ENCODE measurements around the gene PPIP5K2. TPM values are rescaled to one million over a fixed set of nuclear protein-coding genes. Genes with fewer than 3 reads are reported as not detected.

The PPIP5K2 gene
- total RNA-seq, 2 experiments from 2014 or later = 53.7 to 66.6 TPM

GRCh38 chr5:103243665-103244064 is 123.6 kb downstream of the PPIP5K2 start:
- Mint-ChIP-seq H3K9me3 (no peaks in the 10 kb centered on the region), H3K27me3 (peaks cover 64% of the 10 kb centered on the region), H3K4me3 (no peak overlapping the region), H3K36me3 (ENCODE audit: low read depth) (no peaks in the 10 kb centered on the region), H3K27ac (no peak overlapping the region), H3K4me1 (peaks cover 4% of the 10 kb centered on the region)
- ChIA-PET CTCF (interaction anchor here (1.7 kb wide), 1 partner anchor 19 kb away, joined by 4 read pairs; no protein-coding TSS in a partner anchor), POLR2A (no interaction called here)
- DNase-seq = no peak

DNA sequence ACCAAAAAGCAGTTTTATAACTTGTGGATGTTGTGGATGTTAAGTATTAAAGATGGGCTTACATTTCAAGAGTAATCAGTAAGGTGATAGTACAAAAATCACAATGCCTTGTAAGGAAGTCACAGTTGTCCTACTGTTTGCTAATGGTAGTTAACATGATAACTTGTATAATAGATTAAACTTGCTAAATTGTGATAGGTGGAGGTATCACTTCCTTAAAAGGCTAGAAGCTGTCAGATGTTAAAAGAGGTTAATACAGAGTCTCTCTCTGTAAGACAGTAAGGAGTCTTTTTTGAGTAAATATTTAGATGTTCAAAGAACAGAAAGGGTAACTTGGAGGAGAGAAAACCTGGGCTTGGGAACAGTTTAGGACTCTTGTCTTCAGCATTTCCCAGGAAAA is 124.3 kb downstream of the PPIP5K2 start:
- H3K36me3 Mint-ChIP-seq (ENCODE audit: low read depth) = no peaks in the 10 kb centered on the region
- no peak overlapping the region for H3K27ac Mint-ChIP-seq
- no peaks in the 10 kb centered on the region for H3K9me3 Mint-ChIP-seq
- ChIA-PET POLR2A (no interaction called here), CTCF (interaction anchor here (1.7 kb wide), 1 partner anchor 20 kb away, joined by 4 read pairs; no protein-coding TSS in a partner anchor)
- peaks cover 65% of the 10 kb centered on the region for H3K27me3 Mint-ChIP-seq
- peaks cover 4% of the 10 kb centered on the region for H3K4me1 Mint-ChIP-seq
- no peak overlapping the region for H3K4me3 Mint-ChIP-seq
- no peak for DNase-seq

- H3K27me3 Mint-ChIP-seq = peaks cover 60% of the 10 kb centered on the region
Observed at GRCh38 chr5:103245761-103246160, 125.7 kb downstream of the PPIP5K2 start.

GRCh38 chr5:103247118-103247517 is 127.0 kb downstream of the PPIP5K2 start:
- ChIA-PET CTCF (interaction anchor here (1.4 kb wide), 1 partner anchor 22 kb away, joined by 6 read pairs; no protein-coding TSS in a partner anchor), POLR2A (no interaction called here)
- H3K4me1 Mint-ChIP-seq = peaks cover 4% of the 10 kb centered on the region
- DNase-seq = no peak
- no peak overlapping the region for H3K27ac Mint-ChIP-seq
- H3K4me3 Mint-ChIP-seq = no peak overlapping the region
- H3K9me3 Mint-ChIP-seq = no peaks in the 10 kb centered on the region
- no peaks in the 10 kb centered on the region for H3K36me3 Mint-ChIP-seq (ENCODE audit: low read depth)
- peaks cover 66% of the 10 kb centered on the region for H3K27me3 Mint-ChIP-seq

More at GRCh38 chr5:103245761-103246160, 125.7 kb downstream of the PPIP5K2 start:
- Mint-ChIP-seq H3K4me1 (peaks cover 4% of the 10 kb centered on the region), H3K9me3 (no peaks in the 10 kb centered on the region), H3K4me3 (no peak overlapping the region), H3K36me3 (ENCODE audit: low read depth) (no peaks in the 10 kb centered on the region), H3K27ac (no peak overlapping the region)
- DNase-seq = no peak
- CTCF ChIA-PET = no interaction called here
- POLR2A ChIA-PET = no interaction called here

- no peak for DNase-seq
- Mint-ChIP-seq H3K27ac (no peak overlapping the region), H3K9me3 (no peaks in the 10 kb centered on the region), H3K4me3 (no peak overlapping the region), H3K36me3 (ENCODE audit: low read depth) (no peaks in the 10 kb centered on the region), H3K27me3 (peaks cover 58% of the 10 kb centered on the region), H3K4me1 (peaks cover 4% of the 10 kb centered on the region)
- CTCF ChIA-PET = no interaction called here
- POLR2A ChIA-PET = no interaction called here
Observed at GRCh38 chr5:103249068-103249467, 129.0 kb downstream of the PPIP5K2 start.

DNA sequence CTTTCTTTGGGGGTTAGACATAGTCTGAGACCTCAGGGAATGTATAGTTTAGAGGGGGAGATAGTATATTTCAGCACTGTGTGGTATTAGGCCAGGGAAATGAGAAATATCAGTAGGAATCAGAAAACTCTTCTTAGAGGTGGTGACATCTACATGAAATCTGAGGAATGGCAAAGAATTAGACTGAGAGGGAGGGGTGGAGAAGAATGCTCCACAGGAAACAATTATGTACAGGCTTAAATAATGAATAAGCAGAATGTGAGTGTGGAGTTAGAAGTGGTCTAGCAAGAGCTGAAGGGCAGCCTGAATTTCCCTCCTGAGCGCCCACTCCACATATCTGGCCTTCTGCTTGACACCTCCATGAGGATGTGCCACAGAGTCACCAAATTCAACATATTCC is 134.8 kb downstream of the PPIP5K2 start:
- Mint-ChIP-seq H3K27ac (no peak overlapping the region), H3K4me3 (no peak overlapping the region), H3K36me3 (ENCODE audit: low read depth) (no peaks in the 10 kb centered on the region), H3K27me3 (peaks cover 18% of the 10 kb centered on the region), H3K9me3 (no peaks in the 10 kb centered on the region), H3K4me1 (peaks cover 7% of the 10 kb centered on the region)
- CTCF ChIA-PET = no interaction called here
- no peak for DNase-seq
- POLR2A ChIA-PET = no interaction called here

DNA sequence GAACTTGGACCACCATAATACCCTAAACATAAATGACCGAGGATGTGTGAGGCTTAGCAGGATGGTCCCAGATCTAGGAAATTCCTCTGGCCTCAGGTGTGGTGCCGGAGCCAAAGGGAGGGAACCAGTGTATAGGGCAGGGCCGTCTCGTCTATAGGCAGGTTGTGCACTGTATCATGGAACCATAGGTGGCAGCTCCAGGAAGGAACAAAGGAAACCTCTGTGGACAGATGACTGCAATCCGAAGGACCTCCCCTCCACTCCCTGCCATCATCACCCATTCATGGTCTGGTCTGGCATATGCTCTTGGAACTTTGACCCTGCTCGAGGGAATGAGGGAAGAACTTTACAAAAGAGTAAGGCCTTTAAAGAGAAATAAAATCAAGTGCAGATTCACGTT is 135.6 kb downstream of the PPIP5K2 start:
- POLR2A ChIA-PET = no interaction called here
- Mint-ChIP-seq H3K27ac (no peak overlapping the region), H3K4me1 (peaks cover 12% of the 10 kb centered on the region), H3K27me3 (peaks cover 20% of the 10 kb centered on the region), H3K4me3 (no peak overlapping the region), H3K9me3 (no peaks in the 10 kb centered on the region), H3K36me3 (ENCODE audit: low read depth) (no peaks in the 10 kb centered on the region)
- CTCF ChIA-PET = interaction anchor here (1.5 kb wide), 1 partner anchor 23 kb away, joined by 5 read pairs; no protein-coding TSS in a partner anchor
- DNase-seq = no peak

- no peak for DNase-seq
- Mint-ChIP-seq H3K4me3 (no peak overlapping the region), H3K36me3 (ENCODE audit: low read depth) (peaks cover 2% of the 10 kb centered on the region), H3K27ac (no peak overlapping the region), H3K4me1 (peaks cover 17% of the 10 kb centered on the region), H3K27me3 (peaks cover 15% of the 10 kb centered on the region), H3K9me3 (no peaks in the 10 kb centered on the region)
- CTCF ChIA-PET = interaction anchor here (0.9 to 1.5 kb wide), 2 partner anchors 16 to 23 kb away, joined by 3 to 5 read pairs; no protein-coding TSS in a partner anchor
- POLR2A ChIA-PET = no interaction called here
Observed at GRCh38 chr5:103256178-103256577, 136.1 kb downstream of the PPIP5K2 start.

GRCh38 chr5:103258368-103258956 is 138.4 kb downstream of the PPIP5K2 start, which contains the start of gene MACIR:
TSS of gene MACIR (plus strand) at chr5:103258763. CDS start at chr5:103275920, 17,157 bp downstream.
- ChIA-PET POLR2A (interaction anchor here (0.6 to 2.8 kb wide), 12 partner anchors 8 to 502 kb away, joined by 3 to 33 read pairs (median 4); partner anchors contain the start of genes GIN1 and PPIP5K2), CTCF (interaction anchor here (0.7 to 2.7 kb wide), 9 partner anchors 10 to 222 kb away, joined by 3 to 19 read pairs (median 4); partner anchors contain the start of genes GIN1 and PPIP5K2)
- Mint-ChIP-seq H3K27me3 (peaks cover 9% of the 10 kb centered on the region), H3K4me3 (peak within 1 kb of the TSS; percentile 75), H3K36me3 (ENCODE audit: low read depth) (peaks cover 2% of the 10 kb centered on the region), H3K9me3 (no peaks in the 10 kb centered on the region), H3K27ac (peak within 1 kb of the TSS; percentile 65), H3K4me1 (peaks cover 27% of the 10 kb centered on the region)
- peak; percentile 96 for DNase-seq

DNA sequence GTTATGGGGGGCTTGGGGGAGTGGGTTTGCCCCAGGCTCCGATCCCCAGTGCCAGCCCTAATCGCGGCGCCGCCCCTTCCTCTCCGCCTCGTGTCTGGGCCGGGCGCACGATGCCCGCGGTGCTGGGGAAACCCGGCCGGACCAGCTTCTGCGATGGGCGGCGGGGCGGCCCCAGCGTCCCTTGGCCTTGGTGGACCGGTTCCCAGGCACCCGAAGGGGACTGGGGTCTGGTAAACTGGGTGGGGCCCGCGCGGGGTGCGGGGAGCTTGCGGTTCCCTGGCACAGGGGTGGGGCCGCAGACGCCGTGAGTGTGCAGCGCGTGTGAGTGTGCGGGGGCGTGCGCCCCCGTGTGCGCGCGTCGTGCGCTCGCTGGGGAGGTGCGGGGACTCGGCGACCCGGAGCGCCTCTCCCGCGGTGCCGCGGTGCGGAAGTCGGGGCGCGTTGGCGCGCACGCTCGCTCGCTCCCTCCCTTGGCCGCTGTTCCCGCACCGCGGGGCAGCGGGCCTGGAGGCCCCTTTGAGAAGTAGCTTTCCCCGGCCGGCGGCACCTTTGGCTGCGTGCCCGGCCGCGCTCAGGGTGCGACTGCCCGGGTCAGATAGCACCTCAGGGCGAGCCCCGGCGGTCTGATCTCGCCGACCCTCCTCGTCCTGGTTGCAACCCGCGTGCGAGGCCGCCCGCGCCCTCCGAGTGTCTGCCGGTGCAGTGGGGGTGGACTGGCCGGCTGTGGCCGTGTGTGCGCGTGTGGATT is 139.0 kb downstream of the PPIP5K2 start:
- Mint-ChIP-seq H3K4me3 (peak overlapping the region; percentile 75), H3K36me3 (ENCODE audit: low read depth) (peaks cover 2% of the 10 kb centered on the region), H3K9me3 (no peaks in the 10 kb centered on the region), H3K27me3 (peaks cover 9% of the 10 kb centered on the region), H3K4me1 (peaks cover 27% of the 10 kb centered on the region), H3K27ac (peak overlapping the region; percentile 56)
- peak; percentile 69 for DNase-seq
- CTCF ChIA-PET = interaction anchor here (0.7 to 2.7 kb wide), 9 partner anchors 9 to 222 kb away, joined by 3 to 19 read pairs (median 4); partner anchors contain the start of genes GIN1 and PPIP5K2
- POLR2A ChIA-PET = interaction anchor here (1.0 to 2.8 kb wide), 12 partner anchors 9 to 507 kb away, joined by 3 to 33 read pairs (median 5); partner anchors contain the start of genes GIN1 and PPIP5K2

DNA sequence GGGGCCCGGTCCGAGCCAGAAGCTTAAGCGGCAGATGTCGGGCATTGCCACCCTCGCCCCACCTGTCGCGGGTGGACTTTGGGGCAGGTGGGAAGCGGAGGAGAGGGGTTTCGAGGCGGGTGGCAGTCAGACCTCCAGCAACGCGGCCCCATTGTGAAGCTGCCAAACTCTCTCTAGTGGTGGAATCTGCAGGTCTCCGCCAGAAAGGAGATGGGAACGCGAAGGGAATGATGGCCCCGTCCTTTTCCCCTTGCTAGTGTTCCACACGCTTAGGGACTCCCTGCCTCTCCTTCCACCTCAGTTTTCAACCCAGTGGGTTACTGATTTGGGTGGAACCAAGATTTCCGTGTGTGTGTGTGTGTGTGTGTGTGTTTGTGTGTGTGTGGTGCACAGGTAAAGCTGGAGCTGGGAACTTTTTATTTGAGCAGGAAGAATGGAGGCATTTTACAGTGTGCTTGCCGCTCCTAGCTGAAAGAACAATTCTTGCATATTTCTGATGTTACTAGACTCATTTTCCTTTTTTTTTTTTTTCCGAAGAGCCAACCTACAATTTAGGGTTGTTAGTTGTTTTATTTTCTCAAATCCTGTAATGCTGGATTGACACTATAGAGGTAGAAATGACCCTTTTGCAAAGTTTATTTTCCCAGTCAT is 139.7 kb downstream of the PPIP5K2 start:
- H3K27me3 Mint-ChIP-seq = peaks cover 9% of the 10 kb centered on the region
- POLR2A ChIA-PET = interaction anchor here (1.0 to 2.8 kb wide), 11 partner anchors 9 to 507 kb away, joined by 3 to 33 read pairs (median 5); partner anchors contain the start of genes GIN1 and PPIP5K2
- peaks cover 27% of the 10 kb centered on the region for H3K4me1 Mint-ChIP-seq
- peak overlapping the region; percentile 75 for H3K4me3 Mint-ChIP-seq
- peaks cover 2% of the 10 kb centered on the region for H3K36me3 Mint-ChIP-seq (ENCODE audit: low read depth)
- CTCF ChIA-PET = interaction anchor here (1.0 to 2.7 kb wide), 2 partner anchors 36 to 98 kb away, joined by 3 to 19 read pairs; no protein-coding TSS in a partner anchor
- no peaks in the 10 kb centered on the region for H3K9me3 Mint-ChIP-seq
- DNase-seq = peak; percentile 18
- peak overlapping the region; percentile 56 for H3K27ac Mint-ChIP-seq

DNA sequence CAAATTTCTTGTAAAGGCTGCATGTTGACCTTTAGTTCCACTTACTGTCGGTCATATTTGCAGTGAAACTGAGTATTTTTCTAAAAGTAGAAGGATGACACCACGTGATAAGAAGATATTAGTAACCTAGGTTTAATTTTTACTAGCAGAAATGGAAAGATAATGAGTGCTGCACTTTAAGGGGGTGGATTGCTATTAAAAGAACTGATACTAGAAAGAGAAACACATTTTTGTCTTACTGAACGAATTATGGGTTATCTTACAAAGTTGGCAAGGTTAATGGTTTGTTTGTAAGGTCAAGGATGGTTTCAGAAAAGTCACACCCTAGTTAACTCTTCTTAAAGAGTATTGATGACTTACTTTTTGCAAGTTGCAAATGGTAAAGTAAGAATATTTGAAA is 140.8 kb downstream of the PPIP5K2 start:
- Mint-ChIP-seq H3K27ac (no peak overlapping the region), H3K4me1 (peaks cover 27% of the 10 kb centered on the region), H3K36me3 (ENCODE audit: low read depth) (peaks cover 2% of the 10 kb centered on the region), H3K9me3 (no peaks in the 10 kb centered on the region), H3K27me3 (peaks cover 9% of the 10 kb centered on the region), H3K4me3 (no peak overlapping the region)
- no peak for DNase-seq
- POLR2A ChIA-PET = interaction anchor here (1.4 kb wide), 1 partner anchor 141 kb away, joined by 4 read pairs; the partner anchor contains the start of genes GIN1 and PPIP5K2
- CTCF ChIA-PET = interaction anchor here (1.3 kb wide), 1 partner anchor 17 kb away, joined by 3 read pairs; no protein-coding TSS in a partner anchor
